ENCODE measurements around the gene OR10A4. TPM values are rescaled to one million over a fixed set of nuclear protein-coding genes. Genes with fewer than 3 reads are reported as not detected.
A peak's percentile ranks its signal among the peaks of the same experiment; 100 is the strongest.
"Not testable (repeated sequence)": the region's sequence is repeated elsewhere in the genome, so short reads cannot be mapped to it uniquely, and the experiment has no call there.

OR10A4 gene
- total and polyA plus RNA-seq, 2 of the 4 experiments (the other 2 are of a cell fraction) = not detected

DNA sequence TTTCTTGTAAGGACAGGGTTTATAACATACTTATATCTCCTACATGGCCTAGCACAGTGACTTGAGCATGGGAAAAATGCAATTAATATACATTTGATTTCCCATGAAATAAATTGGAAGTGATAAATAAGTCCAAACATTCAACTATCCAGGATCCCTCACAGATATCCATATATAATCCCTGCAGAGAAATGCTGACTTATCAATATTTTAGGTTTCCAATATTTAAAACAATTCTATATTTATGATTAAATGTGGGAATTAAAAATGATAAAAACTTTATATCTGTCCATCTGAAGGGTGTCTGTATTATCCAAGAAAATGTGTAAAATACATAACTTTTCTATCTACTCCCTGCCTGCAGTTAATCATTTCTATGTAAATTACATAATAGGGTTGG, 6.3 kb downstream of the OR10A4 start:
- in situ Hi-C loops (cut with MboI; ENCODE audit: low sequenced_read_pairs) = no loop called here

DNA sequence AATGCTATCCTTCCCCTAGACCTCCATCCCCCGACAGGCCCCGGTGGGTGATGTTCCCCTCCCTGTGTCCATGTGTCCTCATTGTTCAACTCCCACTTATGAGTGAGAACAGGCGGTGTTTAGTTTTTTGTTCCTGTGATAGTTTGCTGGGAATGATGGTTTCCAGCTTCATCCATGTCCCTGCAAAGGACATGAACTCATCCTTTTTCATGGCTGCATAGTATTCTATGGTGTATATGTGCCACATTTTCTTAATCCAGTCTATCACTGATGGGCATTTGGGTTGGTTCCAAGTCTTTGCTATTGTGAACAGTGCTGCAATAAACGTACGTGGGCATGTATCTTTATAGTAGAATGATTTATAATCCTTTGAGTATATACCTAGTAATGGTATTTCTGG, 11.3 kb downstream of the OR10A4 start:
- H3K4me2 ChIP-seq (ENCODE audit: low read depth, low read length); H3K23ac ChIP-seq (ENCODE audit: low read depth, low read length); intact Hi-C loops (cut with micrococcal nuclease); H3K18ac ChIP-seq (ENCODE audit: low read depth, low read length); H2AK9ac ChIP-seq (replicated peaks; ENCODE audit: low read depth, low read length, poor library complexity); ATAC-seq (ENCODE audit: low read depth); H2AFZ ChIP-seq (replicated peaks; ENCODE audit: low read length, poor library complexity); H3K4ac ChIP-seq (ENCODE audit: low read depth, low read length); in situ Hi-C loops (cut with MboI; ENCODE audit: low sequenced_read_pairs); H2BK5ac ChIP-seq (ENCODE audit: low read depth, low read length, poor library complexity, severe bottlenecking); POLR2A ChIA-PET (ENCODE audit: unreplicated experiment); CTCF ChIA-PET; BruUV-seq (replicated peaks); H3K79me1 ChIP-seq (ENCODE audit: low read depth in 1 of 2, low read length in 2 of 2); H2BK15ac ChIP-seq (ENCODE audit: low read depth, low read length); H2AK5ac ChIP-seq (ENCODE audit: low read depth, low read length); dilution Hi-C loops (cut with HindIII; ENCODE audit: low sequenced_read_pairs, unreplicated experiment); H3K9me1 ChIP-seq (ENCODE audit: insufficient read depth, low read length); H4K5ac ChIP-seq (ENCODE audit: low read depth, low read length); H2BK20ac ChIP-seq (ENCODE audit: low read depth, low read length); H4K8ac ChIP-seq (ENCODE audit: low read depth in 2 of 2, low read length in 2 of 2); H3K56ac ChIP-seq (ENCODE audit: extremely low read depth, insufficient read depth, low read length); H3K36me3 ChIP-seq (ENCODE audit: control insufficient read depth, insufficient read depth, low read length); H3K14ac ChIP-seq (replicated peaks; ENCODE audit: low read depth, low read length); H3K4me1 ChIP-seq (ENCODE audit: control insufficient read depth, insufficient read depth, low read length); H2BK120ac ChIP-seq (ENCODE audit: low read depth, low read length); H4K20me1 ChIP-seq (ENCODE audit: insufficient read depth, low read length); H3K9me3 ChIP-seq (ENCODE audit: control insufficient read depth, insufficient read depth, low read length); H3K9ac ChIP-seq (ENCODE audit: low read depth, low read length); H3K27me3 ChIP-seq (ENCODE audit: control insufficient read depth, insufficient read depth, low read length); DNase-seq; H4K91ac ChIP-seq (ENCODE audit: insufficient read depth, low read depth, low read length); H3K4me3 ChIP-seq (ENCODE audit: insufficient read depth, low read depth, low read length); H3K27ac ChIP-seq (ENCODE audit: insufficient read depth, low read length): not testable (repeated sequence)
- no CpG with 5 or more reads among the region's 5 CpGs for WGBS, 2 experiments (ENCODE audit: extremely low coverage in 2 of 2, insufficient read length in 1 of 2)

More for the DNA sequence above, 6.3 kb downstream of the OR10A4 start:
- Histone ChIP-seq H4K5ac (ENCODE audit: low read depth, low read length) (no peak overlapping the region), H3K18ac (ENCODE audit: low read depth, low read length) (no peak overlapping the region), H3K14ac (replicated peaks; ENCODE audit: low read depth, low read length) (no peak overlapping the region), H3K9me3 (ENCODE audit: control insufficient read depth, insufficient read depth, low read length) (no peaks in the 10 kb centered on the region), H3K9ac (ENCODE audit: low read depth, low read length) (no peak overlapping the region), H3K27ac (ENCODE audit: insufficient read depth, low read length) (no peak overlapping the region), H2BK5ac (ENCODE audit: low read depth, low read length, poor library complexity, severe bottlenecking) (no peak overlapping the region), H3K9me1 (ENCODE audit: insufficient read depth, low read length) (no peaks in the 10 kb centered on the region), H3K36me3 (ENCODE audit: control insufficient read depth, insufficient read depth, low read length) (no peaks in the 10 kb centered on the region), H4K91ac (ENCODE audit: insufficient read depth, low read depth, low read length) (no peak overlapping the region), H4K20me1 (ENCODE audit: insufficient read depth, low read length) (no peaks in the 10 kb centered on the region), H2AFZ (replicated peaks; ENCODE audit: low read length, poor library complexity) (no peak overlapping the region), H3K27me3 (ENCODE audit: control insufficient read depth, insufficient read depth, low read length) (no peaks in the 10 kb centered on the region), H3K4me3 (ENCODE audit: insufficient read depth, low read depth, low read length) (no peak overlapping the region), H2AK5ac (ENCODE audit: low read depth, low read length) (no peak overlapping the region), H3K4me1 (ENCODE audit: control insufficient read depth, insufficient read depth, low read length) (no peaks in the 10 kb centered on the region), H2AK9ac (replicated peaks; ENCODE audit: low read depth, low read length, poor library complexity) (no peak overlapping the region), H3K79me1 (ENCODE audit: low read depth in 1 of 2, low read length in 2 of 2) (no peaks in the 10 kb centered on the region), H3K4ac (ENCODE audit: low read depth, low read length) (no peak overlapping the region), H2BK120ac (ENCODE audit: low read depth, low read length) (no peak overlapping the region), H2BK15ac (ENCODE audit: low read depth, low read length) (no peak overlapping the region), H2BK20ac (ENCODE audit: low read depth, low read length) (no peak overlapping the region), H3K4me2 (ENCODE audit: low read depth, low read length) (no peak overlapping the region), H4K8ac (ENCODE audit: low read depth in 2 of 2, low read length in 2 of 2) (no peak overlapping the region), H3K23ac (ENCODE audit: low read depth, low read length) (no peak overlapping the region), H3K56ac (ENCODE audit: extremely low read depth, insufficient read depth, low read length) (no peak overlapping the region)
- intact Hi-C loops (cut with micrococcal nuclease) (no loop called here), dilution Hi-C loops (cut with HindIII; ENCODE audit: low sequenced_read_pairs, unreplicated experiment) (no loop called here)
- ATAC-seq (ENCODE audit: low read depth) (no peak), DNase-seq (no peak)
- CTCF ChIA-PET = interaction anchor here (1.2 kb wide), 1 partner anchor 70 kb away, joined by 3 read pairs; no protein-coding TSS in a partner anchor
- no TSS peak for BruUV-seq (replicated peaks)
- no peak for TF ChIP-seq RFX5 (IDR thresholded peaks at IDR 0.05; ENCODE audit: low read depth, low read length)
- TF ChIP-seq MAFK (IDR thresholded peaks at IDR 0.05; ENCODE audit: low read depth, low read length) = peak; percentile 90
- POLR2A ChIA-PET (ENCODE audit: unreplicated experiment) = no interaction called here

Data from IMR-90 (cell line).